SJSA1 (cell line): ENCODE measurements around the gene WAPL. TPM values are rescaled to one million over a fixed set of nuclear protein-coding genes. Genes with fewer than 3 reads are reported as not detected.

Source experiments
- DNase-seq, 2 experiments: peaks; one replicate each; pipeline ENCODE4 v3.0.0-alpha.2; 2015 to 2020; ENCODE audit warnings: low spot score in 2 of 2, low read depth in 1 of 2
- H3K27ac ChIP-seq: fragments of 250-450 bp; sonication (Bioruptor Pico); 2 replicates; pipeline ENCODE4 v1.5.1; 2020; ENCODE audit warnings: mild to moderate bottlenecking, moderate library complexity
- H3K27me3 ChIP-seq: fragments of 250-450 bp; sonication (Bioruptor Pico); replicated peaks from 2 replicates; pipeline ENCODE4 v1.5.1; 2020; ENCODE audit warnings: mild to moderate bottlenecking, moderate library complexity
- H3K36me3 ChIP-seq: fragments of 250-450 bp; sonication (Bioruptor Pico); 2 replicates; pipeline ENCODE4 v1.5.1; 2020; ENCODE audit warnings: mild to moderate bottlenecking
- H3K4me1 ChIP-seq: fragments of 250-450 bp; sonication (Bioruptor Pico); replicated peaks from 2 replicates; pipeline ENCODE4 v1.6.1; 2021; ENCODE audit warnings: mild to moderate bottlenecking
- H3K4me3 ChIP-seq: fragments of 250-450 bp; sonication (Bioruptor Pico); 2 replicates; pipeline ENCODE4 v1.5.1; 2020; ENCODE audit warnings: mild to moderate bottlenecking
- H3K9me3 ChIP-seq: fragments of 250-450 bp; sonication (Bioruptor Pico); replicated peaks from 2 replicates; pipeline ENCODE4 v1.5.1; 2020; ENCODE audit warnings: mild to moderate bottlenecking
- total RNA-seq: library from RNA; depleted of rRNA; stranded (reverse); fragments of >200 nt; shearing (Covaris generic); gene quantifications from 2 replicates; pipeline ENCODE4 v1.2.3, GENCODE V29; 2014

The WAPL gene
- total RNA-seq, 1 experiment from 2014 or later, result 50.2 TPM

- Histone ChIP-seq H3K27ac (no peak overlapping the region), H3K4me3 (no peak overlapping the region), H3K4me1 (no peaks in the 10 kb centered on the region), H3K36me3 (peaks cover 69% of the 10 kb centered on the region), H3K27me3 (no peaks in the 10 kb centered on the region), H3K9me3 (no peaks in the 10 kb centered on the region)
- DNase-seq, result no peak
Observed at GRCh38 chr10:86509145-86509544, 12.4 kb downstream of the WAPL start.

DNA sequence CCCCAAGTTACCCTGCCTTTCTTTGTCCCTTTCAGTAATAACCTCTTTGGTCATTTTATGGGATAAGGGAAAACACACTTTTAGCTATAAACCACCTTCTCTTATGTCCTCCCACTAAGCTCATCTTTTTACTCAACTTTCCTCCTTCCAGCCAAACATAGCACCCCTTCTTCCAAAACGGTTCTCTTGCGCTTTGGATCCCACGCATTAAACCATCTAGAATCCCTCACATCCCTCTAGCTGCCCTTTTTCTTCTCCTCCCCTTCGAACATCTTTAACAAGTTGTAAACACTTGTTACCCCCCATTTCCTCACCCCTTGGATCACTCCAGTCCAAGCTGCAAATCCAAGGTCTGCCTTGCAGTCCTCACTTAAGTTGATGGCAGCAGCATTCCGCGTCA, 13.4 kb downstream of the WAPL start:
- peaks cover 66% of the 10 kb centered on the region for H3K36me3 ChIP-seq
- H3K27ac ChIP-seq, result no peak overlapping the region
- H3K9me3 ChIP-seq, result no peaks in the 10 kb centered on the region
- DNase-seq, result no peak
- no peak overlapping the region for H3K4me3 ChIP-seq
- no peaks in the 10 kb centered on the region for H3K4me1 ChIP-seq
- H3K27me3 ChIP-seq, result no peaks in the 10 kb centered on the region

GRCh38 chr10:86506499-86506898, 15.1 kb downstream of the WAPL start:
- H3K9me3 ChIP-seq, result no peaks in the 10 kb centered on the region
- H3K4me1 ChIP-seq, result no peaks in the 10 kb centered on the region
- no peak overlapping the region for H3K4me3 ChIP-seq
- no peak for DNase-seq
- no peak overlapping the region for H3K27ac ChIP-seq
- peaks cover 60% of the 10 kb centered on the region for H3K36me3 ChIP-seq
- H3K27me3 ChIP-seq, result no peaks in the 10 kb centered on the region

- Histone ChIP-seq H3K4me1 (no peaks in the 10 kb centered on the region), H3K36me3 (peaks cover 56% of the 10 kb centered on the region), H3K27me3 (no peaks in the 10 kb centered on the region), H3K27ac (no peak overlapping the region), H3K4me3 (no peak overlapping the region), H3K9me3 (no peaks in the 10 kb centered on the region)
- no peak for DNase-seq
Observed at GRCh38 chr10:86506062-86506461, 15.5 kb downstream of the WAPL start.

- H3K9me3 ChIP-seq, result no peaks in the 10 kb centered on the region
- H3K4me3 ChIP-seq, result no peak overlapping the region
Observed at GRCh38 chr10:86504510-86504909, 17.1 kb downstream of the WAPL start.

GRCh38 chr10:86500846-86501245, 20.7 kb downstream of the WAPL start:
- H3K9me3 ChIP-seq, result 0 out of 2 replicates have a peak, but pooled peaks cover 2% of the 10 kb centered on the region
- no peak overlapping the region for H3K27ac ChIP-seq
- no peak overlapping the region for H3K4me3 ChIP-seq
- peaks cover 75% of the 10 kb centered on the region for H3K36me3 ChIP-seq
- no peaks in the 10 kb centered on the region for H3K4me1 ChIP-seq
- H3K27me3 ChIP-seq, result no peaks in the 10 kb centered on the region
- no peak for DNase-seq

More at GRCh38 chr10:86504510-86504909, 17.1 kb downstream of the WAPL start:
- Histone ChIP-seq H3K4me1 (no peaks in the 10 kb centered on the region), H3K36me3 (peaks cover 60% of the 10 kb centered on the region), H3K27ac (no peak overlapping the region), H3K27me3 (no peaks in the 10 kb centered on the region)
- no peak for DNase-seq

DNA sequence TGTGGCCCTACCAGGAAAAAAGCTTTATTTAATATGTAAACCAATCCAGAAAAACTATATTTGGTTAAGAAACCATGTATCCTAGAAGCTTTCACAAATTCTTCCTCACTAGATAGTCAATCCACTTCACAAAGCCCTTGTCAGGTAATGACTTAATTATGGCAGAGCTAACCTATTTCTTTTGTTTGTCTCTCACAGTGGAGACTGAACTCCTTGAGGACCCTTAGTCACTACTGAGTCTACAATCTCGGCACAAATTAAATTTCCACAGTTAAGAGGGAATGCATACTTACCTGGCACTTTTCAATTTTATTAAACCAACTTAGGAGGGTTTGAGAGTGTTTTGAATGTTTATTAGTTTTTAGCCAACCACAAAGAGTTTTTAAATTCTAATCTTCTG, 23.0 kb downstream of the WAPL start:
- peaks cover 84% of the 10 kb centered on the region for H3K36me3 ChIP-seq
- 0 out of 2 replicates have a peak, but pooled peaks cover 2% of the 10 kb centered on the region for H3K9me3 ChIP-seq
- H3K4me1 ChIP-seq, result no peaks in the 10 kb centered on the region
- no peak overlapping the region for H3K27ac ChIP-seq
- no peaks in the 10 kb centered on the region for H3K27me3 ChIP-seq
- no peak for DNase-seq
- H3K4me3 ChIP-seq, result no peak overlapping the region

DNA sequence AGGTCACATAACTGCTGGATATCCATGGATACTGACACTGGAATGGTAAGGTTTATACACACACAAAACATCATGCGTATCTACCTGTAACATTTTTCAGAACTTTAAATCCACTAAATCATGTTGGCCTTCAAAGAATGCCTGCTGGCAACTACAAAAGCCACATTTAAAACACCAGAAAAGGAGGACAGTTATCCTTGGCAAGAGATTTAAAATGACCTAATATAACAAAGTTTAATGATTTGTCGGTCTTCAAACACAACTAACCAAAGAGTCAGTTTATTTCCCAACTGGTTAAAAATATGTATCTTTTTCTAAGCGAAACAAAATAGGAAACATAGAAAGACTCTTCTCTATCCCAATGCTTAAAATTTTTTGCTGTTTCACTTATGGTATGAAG, 24.0 kb downstream of the WAPL start:
- DNase-seq, result no peak
- Histone ChIP-seq H3K27me3 (no peaks in the 10 kb centered on the region), H3K4me3 (no peak overlapping the region), H3K4me1 (no peaks in the 10 kb centered on the region), H3K36me3 (peaks cover 77% of the 10 kb centered on the region), H3K27ac (no peak overlapping the region), H3K9me3 (0 out of 2 replicates have a peak, but pooled peaks cover 2% of the 10 kb centered on the region)

- Histone ChIP-seq H3K27me3 (no peaks in the 10 kb centered on the region), H3K4me3 (no peak overlapping the region), H3K4me1 (no peaks in the 10 kb centered on the region), H3K9me3 (no peaks in the 10 kb centered on the region), H3K36me3 (peaks cover 82% of the 10 kb centered on the region), H3K27ac (no peak overlapping the region)
- no peak for DNase-seq
Observed at GRCh38 chr10:86489960-86490612, 31.5 kb downstream of the WAPL start.

DNA sequence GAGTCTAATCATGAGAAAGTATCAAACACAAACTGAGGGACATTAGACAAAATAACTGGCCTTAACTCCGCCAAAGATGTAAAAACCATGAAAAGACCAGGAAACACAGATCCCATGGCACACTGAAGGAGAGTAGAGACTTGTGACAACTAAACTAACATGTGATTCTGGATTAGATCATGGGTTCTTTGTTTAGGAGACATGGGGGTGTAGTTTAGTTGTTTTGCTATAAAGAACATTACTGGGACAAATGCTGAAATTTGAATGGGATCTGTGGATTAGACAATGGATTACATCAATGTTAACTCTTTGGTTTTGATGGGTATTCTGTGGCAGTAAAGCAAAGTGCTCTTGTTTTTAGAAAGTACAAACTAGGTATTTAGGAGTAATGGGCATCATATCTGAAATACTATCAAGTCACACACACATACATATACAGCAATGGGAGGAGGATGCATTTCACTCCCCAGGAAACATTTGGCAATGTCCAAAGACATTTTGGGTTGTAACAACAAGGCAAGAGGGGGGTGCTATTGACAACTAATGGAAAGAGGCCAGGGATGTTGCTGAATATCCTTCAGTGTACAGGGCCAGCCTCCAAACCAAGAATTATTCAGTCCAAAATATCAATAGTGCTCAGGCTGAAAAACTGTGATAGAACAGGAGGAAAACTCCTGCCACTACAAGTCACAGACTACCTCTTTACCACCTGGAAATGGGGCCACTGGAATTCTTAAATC, 32.4 kb downstream of the WAPL start:
- H3K4me1 ChIP-seq, result no peaks in the 10 kb centered on the region
- H3K36me3 ChIP-seq, result peaks cover 79% of the 10 kb centered on the region
- DNase-seq, result no peak
- no peaks in the 10 kb centered on the region for H3K9me3 ChIP-seq
- H3K27ac ChIP-seq, result no peak overlapping the region
- no peak overlapping the region for H3K4me3 ChIP-seq
- no peaks in the 10 kb centered on the region for H3K27me3 ChIP-seq

GRCh38 chr10:86486856-86487255, 34.7 kb downstream of the WAPL start:
- no peaks in the 10 kb centered on the region for H3K9me3 ChIP-seq
- H3K36me3 ChIP-seq, result peaks cover 84% of the 10 kb centered on the region
- H3K4me3 ChIP-seq, result no peak overlapping the region
- DNase-seq, result no peak
- no peaks in the 10 kb centered on the region; the same call in 1 of the 2 replicates for H3K4me1 ChIP-seq
- no peaks in the 10 kb centered on the region for H3K27me3 ChIP-seq
- H3K27ac ChIP-seq, result no peak overlapping the region

DNA sequence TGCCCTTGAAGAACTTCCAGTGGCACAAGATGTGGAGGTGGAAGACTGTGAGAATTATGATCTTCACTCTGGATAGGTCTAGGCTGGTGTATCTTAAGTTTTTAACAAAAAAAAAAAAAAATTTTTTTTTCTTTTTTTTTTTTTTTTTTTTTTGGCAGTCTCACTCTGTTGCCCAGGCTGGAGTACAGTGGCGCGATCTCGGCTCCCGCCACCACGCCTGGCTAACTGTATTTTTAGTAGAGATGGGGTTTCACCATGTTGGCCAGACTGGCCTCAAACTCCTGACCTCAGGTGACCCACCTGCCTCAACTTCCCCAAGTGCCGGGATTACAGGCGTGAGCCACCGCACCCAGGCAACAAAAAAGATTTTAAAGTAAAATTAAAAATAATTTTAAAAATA, 37.9 kb downstream of the WAPL start:
- no peaks in the 10 kb centered on the region for H3K9me3 ChIP-seq
- H3K36me3 ChIP-seq, result peaks cover 79% of the 10 kb centered on the region
- no peak for DNase-seq
- H3K27me3 ChIP-seq, result no peaks in the 10 kb centered on the region
- H3K27ac ChIP-seq, result no peak overlapping the region
- no peak overlapping the region for H3K4me3 ChIP-seq
- no peaks in the 10 kb centered on the region; the same call in 1 of the 2 replicates for H3K4me1 ChIP-seq

DNA sequence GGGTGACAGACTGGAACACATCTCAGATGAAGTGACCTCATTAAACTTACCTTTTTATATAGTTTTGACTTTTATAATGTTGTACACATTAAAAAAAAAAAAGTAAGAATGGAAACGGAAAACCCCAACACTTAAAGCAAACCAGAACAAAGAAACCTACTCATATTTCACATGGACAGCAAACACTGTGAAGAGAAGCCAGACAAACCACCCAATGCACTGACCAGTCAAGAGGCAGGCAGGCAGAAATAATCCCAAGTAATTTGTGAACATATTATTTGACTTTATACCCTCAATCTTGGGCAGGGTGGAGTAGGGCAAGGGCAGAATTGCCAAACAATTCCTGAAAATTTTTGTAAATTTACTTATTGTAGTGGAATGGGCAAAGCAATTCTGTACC, 39.8 kb downstream of the WAPL start:
- H3K4me1 ChIP-seq, result no peaks in the 10 kb centered on the region; the same call in 1 of the 2 replicates
- no peak overlapping the region for H3K27ac ChIP-seq
- no peaks in the 10 kb centered on the region for H3K9me3 ChIP-seq
- no peak for DNase-seq
- H3K27me3 ChIP-seq, result no peaks in the 10 kb centered on the region
- no peak overlapping the region for H3K4me3 ChIP-seq
- H3K36me3 ChIP-seq, result peaks cover 74% of the 10 kb centered on the region

DNA sequence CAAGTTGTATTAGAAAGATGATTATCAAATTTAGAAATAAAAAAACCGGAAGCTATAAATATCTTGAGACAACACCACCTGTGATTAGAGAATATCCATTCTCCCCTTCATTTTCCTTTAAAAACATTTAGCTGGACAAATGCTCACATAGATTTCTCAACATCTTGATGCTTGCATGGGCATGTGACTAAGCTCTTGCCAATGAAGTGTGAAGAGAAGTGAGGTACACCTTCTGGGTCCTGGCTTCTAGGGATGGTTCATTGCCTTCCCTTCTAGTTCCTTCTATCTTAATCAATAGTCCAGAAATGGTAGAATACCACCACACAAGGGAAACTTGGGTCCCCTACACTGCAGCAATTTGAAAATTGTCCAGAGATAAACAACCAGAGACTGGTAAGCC, 41.0 kb downstream of the WAPL start:
- no peak for DNase-seq
- Histone ChIP-seq H3K36me3 (peaks cover 70% of the 10 kb centered on the region), H3K27me3 (no peaks in the 10 kb centered on the region), H3K9me3 (no peaks in the 10 kb centered on the region), H3K4me1 (no peaks in the 10 kb centered on the region; the same call in 1 of the 2 replicates), H3K4me3 (no peak overlapping the region), H3K27ac (no peak overlapping the region)
